HUES6 (cell line): ENCODE measurements around the gene ZCCHC24.

Experiments used
- H3K27ac ChIP-seq: 2 replicates; pipeline ENCODE4 v1.7.0; 2013; ENCODE audit warnings: low read depth, mild to moderate bottlenecking, low read length, inconsistent platforms
- H3K27me3 ChIP-seq: 2 replicates; pipeline ENCODE4 v1.6.1; 2013; ENCODE audit warnings: low read length; ENCODE audit not compliant: control insufficient read depth, insufficient read depth
- H3K36me3 ChIP-seq: 2 replicates; pipeline ENCODE4 v1.6.1; 2013; ENCODE audit warnings: low read length; ENCODE audit not compliant: control insufficient read depth, insufficient read depth
- H3K4me1 ChIP-seq: 2 replicates; pipeline ENCODE4 v1.6.1; 2013; ENCODE audit warnings: low read length; ENCODE audit not compliant: control insufficient read depth, insufficient read depth
- H3K4me3 ChIP-seq: 2 replicates; pipeline ENCODE4 v1.5.1; 2013; ENCODE audit warnings: low read depth, low read length
- H3K9ac ChIP-seq: one replicate; pipeline ENCODE4 v1.6.1; 2013; ENCODE audit warnings: mild to moderate bottlenecking, low read length
- H3K9me3 ChIP-seq: 2 replicates; pipeline ENCODE4 v1.6.1; 2013; ENCODE audit warnings: low read depth, low read length; ENCODE audit not compliant: control insufficient read depth, insufficient read depth

Gene ZCCHC24

DNA sequence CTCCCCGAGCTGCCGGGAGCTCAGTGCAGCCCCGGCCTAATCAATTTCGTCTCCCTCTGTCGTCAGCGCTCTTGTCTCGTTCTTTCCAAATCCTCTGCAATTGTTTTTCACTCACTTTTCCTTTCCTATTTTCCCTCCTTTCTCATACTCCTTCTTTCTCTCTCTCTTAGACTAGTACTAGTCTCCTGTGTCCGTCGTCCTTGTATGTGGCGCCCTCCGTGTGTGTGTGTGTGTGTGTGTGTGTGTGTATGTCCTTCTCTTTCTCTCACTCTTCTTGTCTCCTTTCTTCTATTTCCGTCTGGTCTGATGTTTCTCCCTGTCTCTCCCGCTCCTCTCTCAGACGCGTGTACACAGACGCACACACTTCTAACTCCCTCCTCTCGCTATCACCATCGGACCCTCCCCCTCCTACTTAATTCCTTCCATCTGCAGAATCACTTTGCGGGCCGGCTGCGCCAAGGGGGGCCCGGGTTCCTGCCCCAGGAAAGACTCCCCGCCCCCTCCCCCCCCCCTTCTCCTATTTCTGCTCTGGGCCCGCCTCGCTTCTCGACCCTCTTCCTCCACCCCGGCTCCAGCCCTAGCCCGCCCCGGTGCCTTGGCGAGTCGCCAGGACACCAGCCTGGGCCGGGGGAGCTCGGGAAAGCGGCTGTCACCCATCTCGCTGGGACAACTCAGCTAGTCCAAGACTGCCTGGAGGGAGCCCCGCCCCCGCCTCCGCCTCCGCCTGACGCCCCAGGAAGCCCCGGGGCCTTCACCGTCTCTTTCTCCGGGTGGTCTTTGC is 743 bp upstream of the ZCCHC24 start:
- H3K27me3 ChIP-seq = peaks cover 31% of the 10 kb centered on the region
- no peaks in the 10 kb centered on the region for H3K36me3 ChIP-seq
- H3K9ac ChIP-seq = peak overlapping the region; percentile 59
- peak overlapping the region; percentile 80 for H3K4me3 ChIP-seq
- no peaks in the 10 kb centered on the region for H3K9me3 ChIP-seq
- H3K27ac ChIP-seq = no peak overlapping the region
- H3K4me1 ChIP-seq = peaks cover 28% of the 10 kb centered on the region

DNA sequence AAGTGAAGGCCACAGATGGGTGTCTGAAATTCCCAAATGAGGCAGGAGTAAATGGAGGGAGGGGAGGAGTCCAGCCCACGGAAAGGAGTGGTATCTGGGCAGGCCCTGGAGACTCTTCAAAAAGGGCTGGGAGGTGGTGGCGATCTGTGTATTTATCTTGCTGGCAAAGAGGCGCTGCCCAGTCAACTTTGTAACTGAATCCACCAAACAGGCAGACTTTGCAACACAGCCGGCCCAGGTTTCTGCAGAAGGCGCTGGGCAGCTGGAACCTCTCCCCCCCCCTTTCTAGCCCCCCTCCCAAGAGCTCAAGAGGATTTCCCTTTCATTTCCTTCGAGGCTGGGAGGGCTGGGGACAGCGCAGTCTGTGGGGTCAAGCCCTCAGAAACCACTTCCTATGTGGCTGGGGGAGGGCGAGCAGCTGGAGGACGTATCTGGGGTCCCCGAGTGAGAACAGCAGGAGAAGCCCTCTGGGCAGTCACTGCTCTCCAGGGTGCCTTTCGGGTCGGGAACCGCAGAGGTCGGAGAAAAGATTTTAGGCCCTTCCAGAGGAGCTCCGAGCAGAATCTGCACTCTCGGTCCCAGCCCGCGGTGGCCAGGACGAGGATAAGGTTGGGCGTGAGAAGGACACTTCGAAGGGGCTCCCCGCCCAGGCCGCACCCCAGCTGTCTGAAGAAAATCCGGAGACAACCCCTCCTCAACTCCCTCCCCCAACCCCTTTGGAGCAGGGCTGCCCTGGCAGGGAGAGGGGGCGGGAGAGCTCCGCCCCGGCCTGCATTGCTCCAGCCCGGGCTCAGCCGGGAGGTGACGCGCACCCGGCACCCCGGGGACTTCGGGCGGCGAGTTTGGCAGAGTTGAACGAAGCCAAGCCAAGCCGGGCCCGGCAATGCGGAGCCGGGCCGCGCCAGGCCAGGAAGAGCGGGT is 965 bp downstream of the ZCCHC24 start:
- Histone ChIP-seq H3K27ac (no peak overlapping the region), H3K9me3 (no peaks in the 10 kb centered on the region), H3K36me3 (no peaks in the 10 kb centered on the region), H3K4me3 (peak overlapping the region; percentile 68), H3K27me3 (peaks cover 31% of the 10 kb centered on the region), H3K9ac (peak overlapping the region; percentile 74), H3K4me1 (peaks cover 22% of the 10 kb centered on the region)

DNA sequence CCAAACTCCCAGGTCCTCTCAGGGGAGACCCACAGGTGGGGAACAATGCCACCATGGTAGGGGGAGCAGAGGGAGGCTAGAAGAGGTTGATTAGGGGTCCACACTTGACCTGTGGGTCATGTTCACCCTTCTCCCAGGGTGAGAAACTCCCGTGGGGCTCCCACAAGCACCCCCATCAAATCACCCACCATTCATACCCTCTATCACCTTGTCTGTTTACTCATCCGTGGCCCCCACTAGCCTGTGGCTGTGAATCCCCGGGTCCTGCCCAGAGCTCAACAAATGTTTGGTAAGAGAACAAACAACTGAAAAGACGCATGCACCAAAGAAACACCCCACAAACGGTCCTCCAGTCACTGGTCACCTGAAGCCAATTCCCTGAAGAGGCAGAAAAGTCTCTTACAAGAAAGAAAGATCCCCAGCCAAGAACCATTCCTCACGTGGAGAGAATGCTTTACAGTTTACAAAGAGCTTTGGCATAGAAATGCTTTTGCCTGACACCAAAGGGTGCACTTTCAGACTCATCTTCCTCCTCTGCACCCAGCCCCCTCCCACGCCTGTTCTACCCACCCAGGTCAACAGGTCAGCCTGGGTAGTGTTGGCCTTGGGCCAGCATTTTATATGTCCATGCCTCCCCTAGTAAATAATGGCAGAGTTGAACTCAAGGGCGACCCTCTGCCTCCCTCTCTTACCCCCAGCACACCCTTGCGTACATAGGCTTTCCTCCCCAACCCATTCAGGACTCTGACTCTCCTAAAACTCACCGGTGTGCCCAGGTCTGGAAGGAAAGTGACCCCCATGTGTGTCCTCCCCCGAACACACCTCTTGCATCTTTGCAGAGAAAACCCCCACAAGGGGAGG is 1.9 kb downstream of the ZCCHC24 start:
- Histone ChIP-seq H3K4me3 (peak overlapping the region; percentile 68), H3K36me3 (no peaks in the 10 kb centered on the region), H3K27ac (no peak overlapping the region), H3K9ac (peak overlapping the region; percentile 19), H3K4me1 (peaks cover 14% of the 10 kb centered on the region), H3K9me3 (no peaks in the 10 kb centered on the region), H3K27me3 (peaks cover 28% of the 10 kb centered on the region)

DNA sequence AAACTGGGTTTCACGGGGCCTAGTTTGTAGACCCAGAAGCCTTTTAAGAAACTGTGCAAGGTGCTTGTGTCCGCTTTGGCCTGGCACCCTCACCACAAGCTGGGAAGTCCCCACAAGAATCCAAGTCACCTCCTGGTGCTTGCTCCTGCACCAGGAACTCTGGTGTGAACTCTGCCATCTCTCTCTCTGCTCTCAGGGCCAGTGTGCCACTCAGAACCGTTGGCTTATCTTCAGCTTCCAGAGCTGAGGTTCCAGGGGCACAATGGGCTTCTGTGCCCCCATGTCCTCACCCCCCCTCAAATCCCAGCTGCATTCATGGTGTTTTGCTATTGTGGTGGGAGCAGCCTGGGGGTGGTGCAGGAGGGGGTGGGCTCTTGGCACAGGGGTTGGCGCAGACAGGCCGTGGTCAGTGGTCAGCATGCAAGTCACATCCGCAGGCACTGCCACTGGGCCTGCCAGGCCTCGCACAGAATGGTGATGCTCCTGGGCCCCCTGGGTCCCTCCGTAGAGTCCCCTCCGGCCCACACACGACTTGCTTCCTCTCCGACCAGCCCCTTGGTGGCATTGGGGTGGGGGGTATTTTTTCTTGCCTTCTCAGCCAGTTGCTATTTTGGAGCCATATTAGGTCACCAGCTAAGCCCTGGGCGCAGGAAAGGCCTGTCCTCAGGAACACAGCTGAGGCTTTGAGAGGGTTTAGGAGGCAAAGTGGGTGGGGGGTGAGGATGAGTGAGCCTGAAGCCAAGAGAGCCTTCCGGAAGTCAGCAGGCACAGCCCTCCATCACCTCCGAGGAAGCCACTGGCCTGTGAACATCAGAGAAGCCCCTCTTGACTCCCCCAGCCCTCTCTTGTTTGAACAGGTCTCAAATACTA is 3.0 kb downstream of the ZCCHC24 start:
- Histone ChIP-seq H3K27ac (no peak overlapping the region), H3K27me3 (peaks cover 17% of the 10 kb centered on the region), H3K4me1 (peaks cover 14% of the 10 kb centered on the region), H3K4me3 (no peak overlapping the region), H3K9ac (no peak overlapping the region), H3K36me3 (no peaks in the 10 kb centered on the region), H3K9me3 (no peaks in the 10 kb centered on the region)

DNA sequence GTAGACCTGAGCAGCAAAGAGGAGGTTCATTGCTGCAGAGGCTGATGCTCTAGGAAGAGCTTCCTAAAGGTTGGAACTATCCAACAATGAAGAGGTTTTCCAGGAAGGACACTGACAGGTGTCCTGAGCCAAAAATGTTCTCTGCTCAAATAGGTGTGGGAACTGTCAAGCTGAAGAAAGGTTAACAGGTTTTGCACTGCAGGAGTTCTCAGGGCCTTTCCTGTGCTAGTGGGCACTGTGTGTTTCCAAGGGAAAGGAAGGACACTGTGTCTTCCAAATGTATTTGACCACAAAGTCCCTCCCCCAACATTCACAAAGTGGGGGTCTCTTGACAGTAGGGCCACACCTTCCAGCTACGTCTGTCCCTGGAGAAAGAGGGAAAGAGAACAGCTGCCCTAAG is 4.0 kb downstream of the ZCCHC24 start:
- Histone ChIP-seq H3K9me3 (no peaks in the 10 kb centered on the region), H3K9ac (no peak overlapping the region), H3K27ac (no peak overlapping the region), H3K36me3 (no peaks in the 10 kb centered on the region), H3K4me3 (no peak overlapping the region), H3K4me1 (peaks cover 8% of the 10 kb centered on the region), H3K27me3 (peaks cover 7% of the 10 kb centered on the region)

DNA sequence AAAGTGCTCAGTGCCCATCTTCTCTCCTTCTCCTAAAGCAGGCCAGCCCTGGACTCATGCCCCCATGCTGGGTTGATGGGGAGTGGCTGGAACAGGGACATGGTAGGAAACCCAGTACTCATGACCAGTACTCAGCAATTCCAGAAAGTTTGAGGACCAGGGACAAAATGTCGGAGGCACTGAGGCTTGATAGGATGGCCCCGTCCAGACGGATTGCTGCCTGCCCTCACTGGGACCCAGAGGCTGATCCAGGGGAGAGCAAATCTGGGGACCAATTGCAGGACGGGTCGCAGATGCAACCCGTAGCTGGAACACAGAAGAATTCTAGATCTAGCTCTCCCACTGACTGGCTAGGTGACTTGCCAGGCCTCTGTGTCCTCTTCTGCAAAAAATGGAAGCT is 5.1 kb downstream of the ZCCHC24 start:
- H3K36me3 ChIP-seq = no peaks in the 10 kb centered on the region
- H3K4me3 ChIP-seq = no peak overlapping the region
- peaks cover 16% of the 10 kb centered on the region for H3K4me1 ChIP-seq
- H3K9me3 ChIP-seq = no peaks in the 10 kb centered on the region
- H3K9ac ChIP-seq = no peak overlapping the region
- H3K27ac ChIP-seq = no peak overlapping the region
- peaks cover 7% of the 10 kb centered on the region for H3K27me3 ChIP-seq

DNA sequence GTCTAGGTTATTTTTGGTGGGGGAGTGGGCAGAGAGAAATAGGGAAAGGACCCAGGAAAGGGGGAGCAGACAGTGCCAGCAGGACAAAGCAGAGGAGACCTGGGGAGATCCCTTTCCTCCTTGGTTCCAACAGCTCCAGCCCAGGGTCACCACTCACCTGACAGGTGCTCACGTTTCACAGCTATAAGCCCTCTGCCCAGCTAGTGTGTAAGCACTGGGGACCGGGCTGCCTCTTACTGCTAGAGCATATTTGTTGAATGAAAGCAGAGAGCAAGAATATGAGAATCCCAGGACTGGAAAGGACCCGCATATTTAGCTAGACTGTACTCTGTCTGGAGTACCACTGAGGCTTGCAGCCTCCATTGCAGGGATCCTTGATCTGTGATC is 6.7 kb downstream of the ZCCHC24 start:
- peaks cover 22% of the 10 kb centered on the region for H3K4me1 ChIP-seq
- H3K9me3 ChIP-seq = no peaks in the 10 kb centered on the region
- no peak overlapping the region for H3K9ac ChIP-seq
- no peak overlapping the region for H3K4me3 ChIP-seq
- no peaks in the 10 kb centered on the region for H3K36me3 ChIP-seq
- H3K27ac ChIP-seq = no peak overlapping the region
- peaks cover 1% of the 10 kb centered on the region; the same call in 1 of the 2 replicates for H3K27me3 ChIP-seq

DNA sequence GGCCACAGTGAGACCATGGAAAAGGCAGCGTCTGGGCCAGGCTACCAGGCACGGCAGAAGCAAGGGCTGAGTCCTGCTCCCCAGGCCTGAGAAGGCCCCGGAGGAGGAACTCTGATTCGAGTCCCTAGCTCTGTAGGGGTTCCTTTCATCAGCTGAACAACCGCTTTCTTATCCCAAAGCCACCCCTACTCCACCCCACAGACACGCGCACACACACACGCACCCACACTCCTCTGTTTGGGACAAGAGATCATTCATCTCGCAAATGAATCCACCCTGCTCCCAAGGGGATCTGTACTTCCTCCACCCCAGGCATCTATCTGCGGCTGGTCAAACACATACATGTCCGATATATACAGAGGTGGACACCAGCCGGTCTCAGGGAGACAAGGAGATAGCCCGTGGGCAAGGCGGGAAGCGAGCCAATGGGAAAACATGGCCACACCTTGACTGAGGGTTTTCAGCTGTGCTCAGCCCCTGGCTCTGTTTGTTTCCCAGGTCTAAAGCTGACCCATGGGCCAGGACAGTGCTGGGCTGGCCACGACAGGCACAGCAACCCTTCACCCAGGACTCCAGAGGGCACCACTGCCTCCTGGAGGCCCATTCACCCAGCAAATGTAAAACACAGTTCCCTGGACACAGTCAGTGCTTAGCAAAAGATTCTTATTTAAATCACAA is 7.3 kb downstream of the ZCCHC24 start:
- H3K36me3 ChIP-seq = no peaks in the 10 kb centered on the region
- H3K9ac ChIP-seq = no peak overlapping the region
- no peaks in the 10 kb centered on the region for H3K9me3 ChIP-seq
- no peak overlapping the region for H3K4me3 ChIP-seq
- peaks cover 20% of the 10 kb centered on the region for H3K4me1 ChIP-seq
- no peaks in the 10 kb centered on the region for H3K27me3 ChIP-seq
- H3K27ac ChIP-seq = no peak overlapping the region

DNA sequence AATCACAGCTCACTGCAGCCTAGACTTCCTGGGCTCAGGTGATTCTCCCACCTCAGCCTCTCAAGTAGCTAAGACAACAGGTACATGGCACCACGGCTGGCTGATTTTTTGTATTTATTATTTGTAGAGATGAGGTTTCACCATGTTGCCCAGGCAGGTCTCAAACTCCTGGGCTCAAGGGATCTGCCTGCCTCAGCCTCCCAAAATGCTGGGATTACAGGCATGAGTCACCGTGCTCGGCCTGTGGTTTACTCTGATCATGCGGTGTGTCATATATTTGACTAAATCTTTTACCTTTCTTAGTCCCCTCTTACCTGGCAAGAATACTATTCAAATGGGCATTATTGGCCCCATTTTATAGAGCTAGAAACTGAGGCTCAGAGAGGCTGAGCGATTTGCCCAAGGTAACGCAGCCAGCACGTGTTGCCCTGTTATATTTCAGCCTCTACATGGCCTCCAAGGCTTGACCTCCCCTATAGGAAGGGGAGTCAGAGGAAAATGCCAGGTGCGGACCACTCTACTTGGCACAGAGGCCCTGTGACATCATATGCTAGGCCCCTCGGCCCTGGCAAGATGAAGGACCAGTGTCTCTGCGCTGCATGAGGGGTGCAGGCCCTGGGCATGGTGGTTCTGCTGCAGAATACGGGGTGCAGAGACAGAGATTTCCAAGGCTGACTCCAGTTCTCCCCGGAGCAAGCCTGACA is 8.2 kb downstream of the ZCCHC24 start:
- Histone ChIP-seq H3K27ac (no peak overlapping the region), H3K9me3 (no peaks in the 10 kb centered on the region), H3K9ac (no peak overlapping the region), H3K4me1 (peaks cover 20% of the 10 kb centered on the region), H3K4me3 (no peak overlapping the region), H3K27me3 (no peaks in the 10 kb centered on the region), H3K36me3 (no peaks in the 10 kb centered on the region)
